SH-SY5Y (cell line): ENCODE data around the gene TCF7L1.

Experiments
- GATA2 ChIP-seq: IDR thresholded peaks from 2 replicates; pipeline ENCODE4 v1.6.1; 2011; ENCODE audit warnings: mild to moderate bottlenecking, low read depth, low read length
- GATA3 ChIP-seq: IDR thresholded peaks from 2 replicates; pipeline ENCODE4 v1.6.1; 2011; ENCODE audit warnings: low read depth, mild to moderate bottlenecking, low read length, moderate library complexity

- no peak for TF ChIP-seq GATA2
- TF ChIP-seq GATA3 = no peak
Observed at GRCh38 chr2:85314884-85315242, 181.7 kb downstream of the TCF7L1 start.
